Femur (tissue), 1 donor: ENCODE data around the gene PLXNB2.
"Not testable (repeated sequence)": the region's sequence is repeated elsewhere in the genome, so short reads cannot be mapped to it uniquely, and the experiment has no call there.

Experiments
- DNase-seq: peaks from one replicate; pipeline ENCODE4 v3.0.0-alpha.2; 2017

Gene PLXNB2, protein sequence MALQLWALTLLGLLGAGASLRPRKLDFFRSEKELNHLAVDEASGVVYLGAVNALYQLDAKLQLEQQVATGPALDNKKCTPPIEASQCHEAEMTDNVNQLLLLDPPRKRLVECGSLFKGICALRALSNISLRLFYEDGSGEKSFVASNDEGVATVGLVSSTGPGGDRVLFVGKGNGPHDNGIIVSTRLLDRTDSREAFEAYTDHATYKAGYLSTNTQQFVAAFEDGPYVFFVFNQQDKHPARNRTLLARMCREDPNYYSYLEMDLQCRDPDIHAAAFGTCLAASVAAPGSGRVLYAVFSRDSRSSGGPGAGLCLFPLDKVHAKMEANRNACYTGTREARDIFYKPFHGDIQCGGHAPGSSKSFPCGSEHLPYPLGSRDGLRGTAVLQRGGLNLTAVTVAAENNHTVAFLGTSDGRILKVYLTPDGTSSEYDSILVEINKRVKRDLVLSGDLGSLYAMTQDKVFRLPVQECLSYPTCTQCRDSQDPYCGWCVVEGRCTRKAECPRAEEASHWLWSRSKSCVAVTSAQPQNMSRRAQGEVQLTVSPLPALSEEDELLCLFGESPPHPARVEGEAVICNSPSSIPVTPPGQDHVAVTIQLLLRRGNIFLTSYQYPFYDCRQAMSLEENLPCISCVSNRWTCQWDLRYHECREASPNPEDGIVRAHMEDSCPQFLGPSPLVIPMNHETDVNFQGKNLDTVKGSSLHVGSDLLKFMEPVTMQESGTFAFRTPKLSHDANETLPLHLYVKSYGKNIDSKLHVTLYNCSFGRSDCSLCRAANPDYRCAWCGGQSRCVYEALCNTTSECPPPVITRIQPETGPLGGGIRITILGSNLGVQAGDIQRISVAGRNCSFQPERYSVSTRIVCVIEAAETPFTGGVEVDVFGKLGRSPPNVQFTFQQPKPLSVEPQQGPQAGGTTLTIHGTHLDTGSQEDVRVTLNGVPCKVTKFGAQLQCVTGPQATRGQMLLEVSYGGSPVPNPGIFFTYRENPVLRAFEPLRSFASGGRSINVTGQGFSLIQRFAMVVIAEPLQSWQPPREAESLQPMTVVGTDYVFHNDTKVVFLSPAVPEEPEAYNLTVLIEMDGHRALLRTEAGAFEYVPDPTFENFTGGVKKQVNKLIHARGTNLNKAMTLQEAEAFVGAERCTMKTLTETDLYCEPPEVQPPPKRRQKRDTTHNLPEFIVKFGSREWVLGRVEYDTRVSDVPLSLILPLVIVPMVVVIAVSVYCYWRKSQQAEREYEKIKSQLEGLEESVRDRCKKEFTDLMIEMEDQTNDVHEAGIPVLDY (N-terminal part only)

DNA sequence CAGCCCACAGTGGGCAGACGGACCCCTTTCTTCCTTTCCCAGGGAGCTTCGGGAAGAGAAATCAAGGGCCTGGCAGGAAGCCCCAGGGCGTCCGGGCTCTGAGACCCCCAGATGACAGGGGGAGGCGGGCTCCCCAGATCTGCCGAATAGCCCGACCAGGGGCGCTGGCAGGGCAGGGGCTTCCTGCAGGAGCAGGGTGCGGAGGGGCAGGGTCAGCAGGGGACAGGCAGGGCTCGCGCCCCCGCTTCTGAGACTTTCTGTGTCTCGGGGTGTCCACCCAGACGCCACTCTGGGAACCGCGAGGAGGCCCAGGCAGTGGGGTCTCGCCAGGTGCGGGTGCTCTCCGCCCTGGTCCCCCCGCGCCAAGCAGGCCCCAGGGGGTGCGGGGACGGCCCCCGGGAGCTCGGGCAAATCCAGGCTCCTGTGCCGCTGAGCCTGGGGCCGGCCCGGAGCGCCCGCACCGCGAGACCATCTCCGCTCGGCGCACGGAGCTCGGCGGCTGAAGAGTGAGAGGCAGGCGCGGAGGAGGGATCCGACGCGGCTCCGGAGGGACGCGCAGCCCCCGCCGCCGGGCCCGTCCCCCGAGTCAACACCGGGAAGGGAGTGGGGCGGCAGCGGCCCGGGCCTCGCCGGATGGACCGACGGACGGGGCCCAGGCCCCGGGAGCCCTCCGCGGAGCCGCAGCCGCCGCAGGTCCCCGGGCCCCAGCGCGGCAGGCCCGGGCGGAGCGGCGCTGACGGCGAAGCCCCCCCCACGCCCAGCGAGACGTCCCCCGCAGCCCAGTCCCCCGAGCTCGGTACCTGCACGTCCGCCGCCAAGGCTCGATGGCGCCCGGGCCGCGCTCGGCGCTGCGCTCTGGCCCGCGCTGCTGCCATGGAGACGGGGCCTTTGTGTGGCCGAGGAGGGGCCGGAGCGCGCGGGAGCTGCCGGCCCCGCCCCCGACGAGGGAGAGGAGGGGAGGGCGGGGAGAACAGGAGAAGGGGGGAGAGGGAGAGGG is at the start of gene PLXNB2:
TSS of gene PLXNB2 (minus strand) at position 894 of the 997 bp plus-strand sequence. CDS start 17,062 bp downstream, outside the sequence.
- DNase-seq = peak; percentile 91

DNA sequence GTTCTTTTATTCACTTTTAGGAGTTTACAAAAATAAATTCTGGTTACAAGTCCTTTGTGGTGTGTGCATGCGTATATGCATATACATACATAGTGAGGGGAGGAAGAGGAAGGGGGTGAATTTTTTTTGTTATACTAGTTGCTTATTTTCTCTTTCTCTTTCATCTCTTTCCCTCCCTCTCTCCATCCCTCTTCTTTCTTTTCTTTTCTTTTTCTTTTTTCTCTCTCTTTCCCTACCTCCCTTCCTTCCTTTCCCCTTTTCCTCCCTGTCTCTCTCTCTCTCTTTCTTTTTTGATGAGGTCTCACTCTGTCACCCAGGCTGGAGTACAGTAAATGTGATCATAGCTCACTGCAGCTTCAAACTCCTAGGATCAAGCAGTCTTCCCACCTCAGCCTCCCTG is 49.8 kb upstream of the PLXNB2 start:
- no peak for DNase-seq

DNA sequence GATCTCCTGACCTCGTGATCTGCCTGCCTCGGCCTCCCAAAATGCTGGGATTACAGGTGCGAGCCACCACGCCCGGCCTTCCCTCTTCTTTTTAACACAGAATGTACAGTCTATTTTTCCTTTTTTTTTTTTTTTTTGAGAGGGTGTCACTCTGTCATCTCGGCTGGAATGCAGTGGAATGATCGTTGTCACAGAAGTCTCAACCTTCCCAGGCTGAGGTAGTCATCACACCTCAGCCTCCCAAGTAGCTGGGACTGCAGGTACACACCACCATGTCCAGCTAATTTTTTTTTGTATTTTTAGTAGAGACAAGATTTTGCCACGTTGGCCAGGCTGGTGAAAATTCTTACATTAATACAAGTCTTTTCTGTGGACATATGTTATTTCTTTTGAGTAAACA is 48.7 kb upstream of the PLXNB2 start:
- no peak for DNase-seq

DNA sequence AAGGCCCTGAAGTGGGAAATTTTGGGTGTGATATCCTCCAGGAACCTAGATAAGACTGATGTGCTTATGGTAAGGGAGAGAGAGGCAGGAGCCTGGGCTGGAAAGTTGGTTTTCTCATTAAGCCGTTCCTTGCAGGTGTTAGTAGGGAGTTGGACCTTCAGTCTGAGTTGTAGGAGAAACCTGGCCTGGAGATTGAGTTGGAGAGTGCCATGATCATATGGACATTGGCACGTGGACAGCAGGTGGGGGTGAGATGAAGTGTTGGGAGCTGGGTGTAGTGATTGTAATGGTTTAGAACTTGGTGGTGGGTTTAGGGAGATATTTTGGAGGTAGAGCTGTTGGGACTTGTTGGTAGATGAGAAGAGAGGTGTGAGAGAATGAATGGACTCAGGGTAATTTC is 40.6 kb upstream of the PLXNB2 start:
- DNase-seq = no peak

DNA sequence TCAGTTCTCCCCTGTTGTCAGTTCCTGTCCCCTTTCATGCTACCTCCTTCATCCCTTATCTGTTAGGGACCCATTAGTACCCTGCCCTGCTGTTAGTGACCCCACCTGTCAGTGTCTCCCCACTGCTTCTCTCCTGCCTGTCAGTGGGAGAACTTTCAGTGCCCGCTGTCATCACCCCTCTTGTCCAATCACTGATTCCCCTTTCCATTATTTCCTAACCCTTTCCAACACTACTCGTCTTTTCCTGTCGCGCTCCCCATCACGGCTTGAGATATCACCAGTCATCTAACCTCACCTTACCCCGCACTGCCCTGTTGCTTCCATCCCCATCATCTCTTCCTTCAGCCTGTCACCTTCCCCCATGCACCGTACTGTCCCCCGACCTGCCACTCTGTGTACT is 39.7 kb upstream of the PLXNB2 start:
- no peak for DNase-seq

DNA sequence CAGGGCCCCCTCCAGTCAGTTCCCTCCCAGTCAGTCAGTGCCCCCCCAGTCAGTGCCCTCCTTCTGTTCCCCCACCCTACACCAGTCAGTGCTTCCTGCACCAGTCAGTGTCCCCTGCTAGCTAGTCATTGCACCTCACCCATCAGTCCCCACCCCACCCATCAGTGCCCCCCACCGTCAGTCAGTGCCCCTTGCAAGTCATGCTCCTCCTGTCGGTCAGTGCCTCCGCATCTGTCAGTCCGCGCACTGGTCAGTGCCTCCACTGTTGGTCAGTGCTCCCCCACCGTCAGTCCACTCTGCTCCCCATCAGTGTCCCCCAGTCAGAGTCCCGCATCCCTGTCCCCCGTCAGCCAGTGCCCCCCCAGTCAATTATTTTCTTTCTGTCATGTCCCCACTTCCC is 39.0 kb upstream of the PLXNB2 start:
- no peak for DNase-seq

DNA sequence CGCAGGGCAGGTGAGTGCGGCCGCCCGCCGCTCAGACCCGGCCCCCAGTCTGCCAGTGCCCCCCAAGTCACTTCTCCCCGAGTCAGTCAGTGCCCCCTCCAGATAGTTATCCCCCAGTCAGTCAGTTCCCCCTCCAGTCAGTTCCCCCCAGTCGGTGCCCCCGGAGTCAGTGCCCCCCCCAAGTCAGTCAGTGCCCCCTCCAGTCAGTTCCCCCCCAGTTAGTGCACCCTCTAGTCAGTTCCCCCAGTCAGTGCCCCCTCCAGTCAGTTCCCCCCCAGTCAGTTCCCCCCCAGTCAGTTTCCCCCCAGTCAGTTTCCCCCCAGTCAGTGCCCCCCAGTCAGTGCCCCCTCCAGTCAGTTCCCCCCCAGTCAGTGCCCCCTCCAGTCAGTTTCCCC is 36.1 kb upstream of the PLXNB2 start:
- no peak for DNase-seq

DNA sequence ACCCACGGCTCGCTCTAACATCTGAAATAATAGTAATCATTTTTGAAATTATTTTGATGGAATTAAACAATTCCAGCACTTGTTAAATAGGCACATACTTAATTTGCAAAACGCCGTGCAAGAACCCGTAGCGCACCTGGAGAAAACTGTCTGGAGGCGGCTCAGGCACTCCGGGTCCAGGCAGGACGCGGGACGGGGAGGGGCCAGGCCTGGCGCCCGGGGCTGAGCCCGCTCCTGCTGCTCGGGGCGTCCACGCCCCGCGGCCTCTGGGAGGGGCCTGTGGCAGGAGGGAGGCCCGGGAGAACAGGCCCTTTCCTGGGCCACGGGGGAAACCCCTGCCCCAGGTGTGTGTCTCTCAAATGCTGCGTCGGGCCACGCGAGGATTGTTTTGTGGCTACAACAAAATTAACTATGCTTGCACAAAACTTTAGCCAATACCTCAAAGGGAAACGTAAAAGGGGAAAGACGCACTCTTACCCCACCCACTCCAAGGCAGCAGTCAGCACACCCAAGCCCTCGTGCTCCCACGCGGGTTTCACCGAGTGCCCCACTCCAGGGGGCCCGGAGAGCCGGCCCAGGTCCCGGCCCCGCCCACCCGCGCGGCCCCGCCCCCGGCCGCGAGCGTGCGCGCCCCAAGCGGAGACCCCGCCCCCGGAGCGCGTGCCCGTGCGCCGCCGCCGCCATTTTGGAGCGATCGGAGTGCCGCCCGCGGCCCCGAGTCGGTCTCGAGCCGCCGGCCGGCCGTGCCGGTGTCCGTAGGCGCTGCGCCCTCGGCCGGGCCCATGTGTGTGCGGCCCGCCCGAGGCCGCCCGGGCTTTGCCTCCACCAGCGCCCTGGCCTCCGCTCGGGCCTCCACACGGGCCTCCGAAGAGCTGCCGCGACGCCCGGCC is 35.5 kb upstream of the PLXNB2 start, which contains the start of gene PPP6R2:
TSS of gene PPP6R2 (plus strand) at position 677 of the 890 bp plus-strand sequence. CDS start 50,582 bp downstream, outside the sequence.
- peak; percentile 91 for DNase-seq

DNA sequence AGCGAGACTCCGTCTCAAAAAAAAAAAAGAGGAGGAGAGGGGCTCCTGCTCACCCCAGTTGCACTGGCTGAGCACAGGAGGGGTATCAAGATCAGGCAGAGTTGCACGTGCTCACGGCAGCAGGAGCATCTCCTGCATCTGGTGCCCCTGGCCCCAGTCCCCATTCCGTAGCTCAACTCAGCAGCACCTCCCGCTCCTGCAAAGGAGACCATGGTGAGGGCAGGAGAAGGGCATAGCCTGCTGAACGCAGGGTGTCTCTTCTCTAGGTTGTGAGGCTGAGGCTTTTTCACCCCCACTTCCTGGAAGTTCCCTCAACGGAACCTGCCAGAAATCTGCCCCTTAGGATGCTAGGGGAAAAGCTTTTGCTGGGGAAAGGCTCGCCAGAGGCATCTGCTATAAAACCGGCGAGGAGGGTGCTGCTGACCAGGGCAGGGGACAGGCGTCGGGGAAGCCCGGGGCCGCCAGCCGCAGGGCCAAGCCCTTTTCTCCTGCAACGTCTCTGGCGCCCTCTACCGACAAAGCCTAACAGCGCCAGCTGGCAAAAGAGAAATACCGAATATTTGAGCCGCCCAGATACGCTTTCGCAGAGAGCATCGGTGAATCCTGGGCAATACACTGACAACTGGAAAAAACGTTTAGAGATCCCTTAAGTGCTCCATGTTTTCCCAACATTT is 34.7 kb upstream of the PLXNB2 start:
- peak; percentile 92 for DNase-seq

DNA sequence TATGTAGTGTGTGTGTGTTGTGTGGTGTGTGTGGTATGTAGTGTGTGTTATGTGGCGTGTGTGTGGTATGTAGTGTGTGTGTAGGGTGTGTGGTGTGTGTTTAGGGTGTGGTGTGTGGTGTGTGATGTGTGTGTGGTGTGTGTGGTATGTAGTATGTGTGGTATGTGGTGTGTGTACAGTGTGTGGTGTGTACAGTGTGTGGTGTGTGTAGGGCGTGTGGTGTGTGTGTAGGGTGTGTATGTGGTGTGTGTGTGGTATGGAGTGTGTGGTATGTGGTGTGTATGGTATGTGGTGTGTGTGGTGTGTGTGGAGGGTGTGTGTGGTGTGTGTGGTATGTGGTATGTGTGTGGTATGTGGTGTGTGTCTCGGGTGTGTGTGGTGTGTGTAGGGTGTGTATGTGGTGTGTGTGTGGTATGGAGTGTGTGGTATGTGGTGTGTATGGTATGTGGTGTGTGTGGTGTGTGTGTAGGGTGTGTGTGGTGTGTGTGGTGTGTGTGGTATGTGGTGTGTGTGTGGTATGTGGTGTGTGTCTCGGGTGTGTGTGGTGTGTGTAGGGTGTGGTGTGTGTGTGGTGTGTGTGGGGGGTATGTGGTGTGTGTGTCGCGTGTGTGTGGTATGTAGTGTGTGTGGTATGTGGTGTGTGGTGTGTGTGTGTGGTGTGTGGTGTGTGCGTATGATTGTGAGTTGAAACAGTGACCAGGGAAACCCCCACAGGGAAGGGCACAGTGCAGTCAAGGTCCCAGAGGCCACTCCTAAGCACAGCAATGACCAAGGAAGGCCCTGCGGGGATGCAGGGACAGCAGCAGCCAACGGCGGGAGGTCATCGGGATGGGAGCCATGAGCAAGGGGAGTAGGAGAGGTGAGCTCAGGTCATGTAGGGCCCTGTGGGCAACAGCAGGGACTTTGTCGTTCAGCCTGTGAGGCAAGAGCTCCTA is 32.8 kb upstream of the PLXNB2 start:
- no peak for DNase-seq

DNA sequence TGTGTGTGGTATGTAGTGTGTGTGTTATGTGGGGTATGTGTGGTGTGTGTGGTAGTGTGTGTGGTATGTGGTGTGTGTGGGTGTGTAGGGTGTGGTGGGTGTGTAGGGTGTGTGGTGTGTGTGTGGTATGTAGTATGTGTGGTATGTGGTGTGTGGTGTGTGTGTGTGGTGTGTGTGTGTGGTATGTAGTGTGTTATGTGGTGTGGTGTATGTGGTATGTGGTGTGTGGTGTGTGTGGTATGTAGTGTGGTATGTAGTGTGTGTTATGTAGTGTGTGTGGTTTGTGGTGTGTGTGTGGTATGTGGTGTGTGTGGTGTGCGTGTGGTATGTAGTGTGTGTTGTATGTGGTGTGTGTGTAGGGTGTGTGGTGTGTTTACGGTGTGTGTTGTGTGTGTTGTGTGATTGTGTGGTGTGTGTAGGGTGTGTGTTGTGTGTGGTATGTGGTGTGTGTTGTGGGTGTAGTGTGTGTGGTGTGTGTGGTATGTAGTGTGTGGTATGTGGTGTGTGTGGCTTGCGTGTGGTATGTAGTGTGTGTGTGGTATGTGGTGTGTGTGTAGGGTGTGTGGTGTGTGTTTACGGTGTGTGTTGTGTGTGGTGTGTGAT is 31.5 kb upstream of the PLXNB2 start:
- DNase-seq = no peak

DNA sequence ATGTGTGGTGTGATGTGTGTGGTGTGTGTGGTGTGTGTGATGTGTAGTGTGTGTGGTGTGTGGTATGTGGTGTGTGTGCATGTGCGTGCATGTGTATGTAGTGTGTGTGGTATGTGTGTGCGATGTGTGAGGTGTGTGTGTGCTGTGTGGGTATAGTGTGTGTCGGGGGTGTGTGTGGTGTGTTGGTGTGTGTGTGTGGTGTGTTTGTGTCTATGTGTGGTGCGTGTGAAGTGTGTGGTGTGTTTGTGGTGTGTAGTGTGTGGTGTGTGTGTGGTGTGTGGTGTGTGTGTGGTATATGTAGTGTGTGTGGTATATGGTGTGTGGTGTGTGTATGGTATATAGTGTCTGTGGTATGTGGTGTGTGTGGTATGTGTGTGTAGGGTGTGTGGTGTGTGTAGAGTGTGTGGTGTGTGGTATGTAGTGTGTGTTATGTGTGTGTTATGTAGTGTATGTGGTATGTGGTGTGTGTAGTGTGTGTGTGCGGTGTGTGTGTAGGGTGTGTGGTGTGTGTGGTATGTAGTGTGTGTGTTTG is 30.7 kb upstream of the PLXNB2 start:
- no peak for DNase-seq

DNA sequence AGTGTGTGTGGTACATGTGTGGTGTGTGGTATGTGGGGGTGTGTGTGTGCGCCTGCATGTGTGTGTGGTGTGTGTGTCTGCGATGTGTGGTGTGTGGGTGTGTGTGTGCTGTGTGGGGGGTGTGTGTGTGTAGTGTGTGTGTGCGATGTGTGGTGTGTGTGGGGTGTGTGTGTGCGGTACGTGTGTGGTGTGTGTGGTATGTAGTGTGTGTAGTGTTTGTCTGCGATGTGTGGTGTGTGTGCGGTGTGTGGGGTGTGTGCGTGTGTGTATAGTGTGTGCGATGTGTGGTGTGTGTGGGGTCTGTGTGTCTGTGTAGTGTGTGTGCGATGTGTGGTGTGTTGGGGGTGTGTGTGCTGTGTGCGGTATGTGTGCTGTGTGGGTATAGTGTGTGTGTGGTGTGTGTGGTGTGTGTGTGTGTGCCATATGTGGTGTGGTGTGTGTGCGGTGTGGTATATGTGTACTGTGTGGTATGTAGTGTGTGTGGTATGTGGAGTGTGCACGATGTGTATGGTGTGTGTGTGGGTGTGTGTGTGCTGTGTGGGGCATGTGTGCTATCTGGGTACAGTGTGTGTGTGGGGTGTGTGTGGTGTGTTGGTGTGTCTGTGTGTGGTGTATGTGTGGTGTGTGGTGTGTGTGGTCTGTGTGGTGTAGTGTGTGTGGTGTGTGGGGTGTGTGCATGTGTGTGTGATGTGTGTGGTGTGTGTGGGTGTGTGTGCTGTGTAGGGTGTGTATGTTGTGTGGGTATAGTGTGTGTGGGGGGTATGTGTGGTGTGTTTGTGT is 30.0 kb upstream of the PLXNB2 start:
- no peak for DNase-seq

DNA sequence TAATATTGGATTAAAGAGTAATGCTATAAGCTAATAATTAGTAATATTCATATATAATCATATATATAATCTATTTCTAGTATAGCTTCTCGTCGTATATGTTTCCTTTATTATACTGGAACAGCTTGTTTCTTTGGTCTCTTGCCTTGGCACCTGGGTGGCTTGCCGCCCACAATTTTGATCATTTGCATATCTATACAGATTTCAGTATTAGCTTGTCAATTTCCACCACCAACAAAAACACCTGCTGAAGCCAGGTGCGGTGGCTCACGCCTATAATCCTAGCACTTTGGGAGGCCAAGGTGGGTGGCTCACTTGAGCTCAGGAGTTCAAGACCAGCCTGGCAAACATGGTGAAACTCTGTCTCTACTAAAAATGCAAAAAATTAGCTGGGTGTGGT is 27.0 kb upstream of the PLXNB2 start:
- DNase-seq = not testable (repeated sequence)

DNA sequence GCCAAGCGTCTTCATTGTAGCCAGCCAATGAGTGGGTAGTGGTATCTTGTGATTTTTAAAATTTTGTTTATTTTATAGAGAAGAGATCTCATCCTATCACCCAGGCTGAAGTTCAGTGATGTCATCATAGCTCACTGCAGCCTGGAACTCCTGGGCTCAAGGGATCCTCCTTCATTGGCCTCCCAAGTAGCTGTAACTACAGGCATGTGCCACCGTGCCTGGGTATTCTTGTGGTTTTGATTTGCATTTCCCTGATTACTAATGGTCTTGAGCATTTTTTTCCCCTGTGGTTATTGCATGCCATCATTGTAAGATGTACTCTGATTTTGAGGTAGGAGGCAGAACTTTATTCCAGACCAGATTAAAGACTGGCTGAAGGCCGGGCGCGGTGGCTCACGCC is 21.8 kb upstream of the PLXNB2 start:
- DNase-seq = no peak

DNA sequence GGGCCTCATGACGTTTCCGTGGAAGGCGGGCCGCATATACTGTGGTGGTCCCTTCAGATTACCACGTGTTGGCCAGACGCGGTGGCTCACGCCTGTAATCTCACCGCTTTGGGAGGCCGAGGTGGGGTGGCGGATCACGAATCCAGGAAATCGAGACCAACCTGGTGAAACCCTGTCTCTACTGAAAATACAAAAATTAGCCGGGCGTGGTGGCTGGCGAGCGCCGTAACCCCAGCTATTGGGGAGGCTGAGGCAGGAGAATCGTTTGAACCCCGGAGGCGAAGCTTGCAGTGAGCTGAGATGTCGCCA is 20.2 kb upstream of the PLXNB2 start:
- DNase-seq = no peak

DNA sequence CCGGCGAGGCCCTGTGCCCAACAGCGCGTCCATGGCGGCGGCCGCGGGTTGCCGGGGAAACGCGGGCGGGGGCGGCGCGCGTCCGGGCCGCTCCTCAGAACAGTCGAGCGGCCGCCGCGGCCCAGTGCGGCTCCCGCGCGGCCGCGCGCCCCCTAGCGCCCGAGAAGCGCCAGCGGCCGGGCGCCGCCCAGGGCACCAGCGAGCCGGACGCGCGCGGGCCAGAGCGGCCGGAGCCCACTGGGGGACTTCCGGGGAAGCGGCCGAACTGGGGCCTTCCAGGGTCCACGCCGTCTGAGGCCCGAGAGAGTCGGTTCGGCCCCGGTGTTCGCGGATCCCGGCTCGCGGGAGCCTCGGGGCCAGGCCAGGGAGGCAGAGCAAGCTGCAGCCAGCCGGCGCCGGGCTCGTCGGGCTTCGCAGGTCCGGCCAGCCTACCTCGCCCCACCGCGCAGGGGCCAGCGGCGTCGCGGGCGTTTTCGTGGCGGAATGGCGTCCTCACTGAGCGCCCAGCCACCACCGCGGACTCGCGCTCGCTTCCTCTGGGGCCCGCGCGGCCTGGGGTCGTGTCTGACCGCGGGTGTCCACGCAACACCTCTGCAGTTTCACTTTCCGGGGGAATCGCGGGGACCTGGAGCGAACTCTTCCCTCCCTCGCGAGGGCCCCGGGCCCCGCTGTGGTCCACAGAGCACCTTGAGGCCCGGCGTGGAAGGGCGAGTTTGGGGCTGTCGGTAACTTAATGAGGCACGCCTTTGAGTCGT is 19.7 kb upstream of the PLXNB2 start, which contains the start of gene DENND6B:
TSS of gene DENND6B (minus strand) at position 57 of the 755 bp plus-strand sequence. CDS start at position 33, 24 bp downstream.
- peak; percentile 89 for DNase-seq
